ENCODE measurements around the gene RFX8.

DNA sequence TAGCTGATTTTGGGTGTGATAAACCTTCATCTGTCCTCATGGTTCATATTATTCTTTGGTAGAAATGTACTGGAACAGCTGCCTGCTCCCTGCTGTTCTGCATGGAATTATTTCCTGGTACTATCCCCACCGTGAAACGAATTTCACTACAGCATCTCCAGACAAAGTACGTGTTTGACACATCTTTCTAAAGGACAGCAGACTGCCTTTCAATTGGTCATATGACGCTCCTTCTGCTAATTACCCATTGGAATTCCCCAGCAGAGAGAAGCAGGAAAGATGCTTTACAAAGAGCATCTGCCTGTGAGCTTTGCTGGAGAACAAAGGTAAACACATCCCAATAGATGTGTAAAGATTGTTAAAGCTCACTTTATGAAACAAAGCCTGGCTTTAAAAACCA is 4.4 kb upstream of the RFX8 start:
- TF ChIP-seq GATA2 (IDR thresholded peaks at IDR 0.05; ENCODE audit: low read depth, low read length): no peak
- no peak for TF ChIP-seq GATA3 (IDR thresholded peaks at IDR 0.05; ENCODE audit: low read depth, low read length)
